Kidney epithelial cell (primary cell): ENCODE measurements around the gene NCKAP5. TPM values are rescaled to one million over a fixed set of nuclear protein-coding genes. Genes with fewer than 3 reads are reported as not detected.

Experiments
- DNase-seq: peaks from one replicate; pipeline ENCODE4 v3.0.0-alpha.2; 2010; ENCODE audit warnings: low read depth
- H3K27me3 ChIP-seq: 2 replicates; pipeline ENCODE4 v1.6.0; 2011; ENCODE audit warnings: low read length; ENCODE audit not compliant: control insufficient read depth, insufficient read depth
- H3K36me3 ChIP-seq: 2 replicates; pipeline ENCODE4 v1.5.1; 2011; ENCODE audit warnings: low read length; ENCODE audit not compliant: control insufficient read depth, insufficient read depth
- H3K4me3 ChIP-seq: 2 replicates; pipeline ENCODE4 v1.5.1; 2011; ENCODE audit warnings: low read depth, mild to moderate bottlenecking, control low read depth, low read length
- CTCF ChIP-seq: IDR thresholded peaks from 2 replicates; pipeline ENCODE4 v1.5.1; 2011; ENCODE audit warnings: mild to moderate bottlenecking, moderate library complexity, low read length, control low read depth, inconsistent platforms; ENCODE audit not compliant: insufficient read depth, poor library complexity, severe bottlenecking
- total RNA-seq: library from RNA; depleted of rRNA; stranded (reverse); fragments of >200 nt; gene quantifications from 2 replicates; pipeline ENCODE4 v1.2.3, GENCODE V29; 2015

Gene NCKAP5
- total RNA-seq, 1 donor from 2014 or later, result 0.33 TPM

GRCh38 chr2:132754867-132755472 is 813.3 kb downstream of the NCKAP5 start:
- Histone ChIP-seq H3K4me3 (no peak overlapping the region), H3K27me3 (no peaks in the 10 kb centered on the region), H3K36me3 (no peaks in the 10 kb centered on the region)
- TF ChIP-seq CTCF, result no peak
- DNase-seq, result no peak

- H3K4me3 ChIP-seq, result no peak overlapping the region
- no peak for DNase-seq
- no peaks in the 10 kb centered on the region for H3K36me3 ChIP-seq
- no peaks in the 10 kb centered on the region for H3K27me3 ChIP-seq
- no peak for TF ChIP-seq CTCF
Measured at GRCh38 chr2:132754392-132754791, 813.9 kb downstream of the NCKAP5 start.

GRCh38 chr2:132752421-132753206 is 815.6 kb downstream of the NCKAP5 start:
- DNase-seq, result no peak
- TF ChIP-seq CTCF, result no peak
- H3K36me3 ChIP-seq, result no peaks in the 10 kb centered on the region
- H3K27me3 ChIP-seq, result no peaks in the 10 kb centered on the region
- H3K4me3 ChIP-seq, result no peak overlapping the region

- H3K27me3 ChIP-seq, result no peaks in the 10 kb centered on the region
- TF ChIP-seq CTCF, result no peak
- no peak for DNase-seq
- no peaks in the 10 kb centered on the region for H3K36me3 ChIP-seq
- H3K4me3 ChIP-seq, result no peak overlapping the region
Measured at GRCh38 chr2:132751836-132752235, 816.4 kb downstream of the NCKAP5 start.

GRCh38 chr2:132750606-132751005 is 817.7 kb downstream of the NCKAP5 start:
- DNase-seq, result no peak
- Histone ChIP-seq H3K36me3 (no peaks in the 10 kb centered on the region), H3K27me3 (no peaks in the 10 kb centered on the region), H3K4me3 (no peak overlapping the region)
- no peak for TF ChIP-seq CTCF

GRCh38 chr2:132747046-132747445 is 821.2 kb downstream of the NCKAP5 start:
- no peak for TF ChIP-seq CTCF
- DNase-seq, result no peak
- Histone ChIP-seq H3K36me3 (no peaks in the 10 kb centered on the region), H3K27me3 (no peaks in the 10 kb centered on the region), H3K4me3 (no peak overlapping the region)
